SU-DHL-6 (cell line): Measurements from ENCODE around the gene ABR.

ENCODE experiments used
- H2AFZ ChIP-seq: fragments of 200-600 bp; sonication (generic); 2 replicates; pipeline ENCODE4 v1.6.1; 2014; ENCODE audit warnings: low read depth, mild to moderate bottlenecking, moderate library complexity, mixed read lengths, antibody characterized with exemption, low read length; ENCODE audit not compliant: severe bottlenecking
- H3F3A ChIP-seq: fragments of 200-600 bp; shearing (Covaris generic); 2 replicates; pipeline ENCODE4 v1.6.0; 2016; ENCODE audit warnings: antibody characterized with exemption, mild to moderate bottlenecking; ENCODE audit not compliant: insufficient read depth
- H3K27ac ChIP-seq: fragments of 200-600 bp; sonication (generic); 2 replicates; pipeline ENCODE4 v1.5.1; 2016; ENCODE audit warnings: low read depth, mild to moderate bottlenecking, low read length, moderate library complexity, mixed read lengths
- H3K27me3 ChIP-seq: fragments of 200-600 bp; sonication (generic), shearing (Covaris generic); 2 replicates; pipeline ENCODE4 v1.6.0; 2014; ENCODE audit warnings: mild to moderate bottlenecking, low read length
- H3K36me3 ChIP-seq: fragments of 200-600 bp; sonication (generic); 2 replicates; pipeline ENCODE4 v1.6.1; 2014; ENCODE audit warnings: mild to moderate bottlenecking, low read length, mixed read lengths
- H3K4me2 ChIP-seq: fragments of 300-600, 200-600 bp; shearing (Covaris generic), sonication (generic); 2 replicates; pipeline ENCODE4 v1.6.0; 2014; ENCODE audit warnings: low read length, low read depth, mild to moderate bottlenecking; ENCODE audit not compliant: poor library complexity, severe bottlenecking
- H3K4me3 ChIP-seq: fragments of 200-600 bp; sonication (generic); 2 replicates; pipeline ENCODE4 v1.5.1; 2014; ENCODE audit warnings: antibody characterized with exemption, low read length, mild to moderate bottlenecking, mixed read lengths; ENCODE audit not compliant: insufficient read depth, poor library complexity, severe bottlenecking
- H3K79me2 ChIP-seq: fragments of 200-600 bp; sonication (generic); 2 replicates; pipeline ENCODE4 v1.6.1; 2014; ENCODE audit warnings: mild to moderate bottlenecking, low read length, moderate library complexity; ENCODE audit not compliant: insufficient read depth
- H3K9ac ChIP-seq: fragments of 200-600 bp; sonication (generic); 2 replicates; pipeline ENCODE4 v1.7.0; 2014; ENCODE audit warnings: mild to moderate bottlenecking, low read length
- H3K9me2 ChIP-seq: fragments of 200-600 bp; sonication (generic); replicated peaks from 2 replicates; pipeline ENCODE4 v1.6.1; 2014; ENCODE audit warnings: low read length; ENCODE audit not compliant: insufficient read depth
- H3K9me3 ChIP-seq: fragments of 200-600 bp; sonication (generic); 2 replicates; pipeline ENCODE4 v1.6.1; 2014; ENCODE audit warnings: low read length, mixed read lengths; ENCODE audit not compliant: insufficient read depth
- H4K20me1 ChIP-seq: fragments of 200-600 bp; sonication (generic); 2 replicates; pipeline ENCODE4 v1.6.1; 2014; ENCODE audit warnings: low read depth, mild to moderate bottlenecking, antibody characterized with exemption, low read length, moderate library complexity, mixed read lengths
- CTCF ChIP-seq: fragments of 200-600 bp; sonication (generic); IDR thresholded peaks from one replicate; pipeline ENCODE4 v1.5.1; 2017; ENCODE audit warnings: antibody characterized with exemption, mild to moderate bottlenecking, low read length, moderate library complexity; ENCODE audit not compliant: insufficient read depth, poor library complexity, severe bottlenecking
- EZH2phosphoT487 ChIP-seq: fragments of 200-600 bp; sonication (generic), shearing (Covaris generic); conservative IDR thresholded peaks from 2 replicates; pipeline ENCODE4 v1.6.1; 2018; ENCODE audit warnings: mild to moderate bottlenecking, antibody characterized with exemption, low read length, moderate library complexity, mixed read lengths

ABR gene

GRCh38 chr17:1078831-1079561 lies 100.8 kb downstream of the ABR start:
- H4K20me1 ChIP-seq = no peaks in the 10 kb centered on the region
- H3F3A ChIP-seq = no peaks in the 10 kb centered on the region
- H3K9me3 ChIP-seq = no peaks in the 10 kb centered on the region
- no peaks in the 10 kb centered on the region for H3K79me2 ChIP-seq
- no peak overlapping the region for H3K4me3 ChIP-seq
- no peak for TF ChIP-seq EZH2phosphoT487
- TF ChIP-seq CTCF = no peak
- no peaks in the 10 kb centered on the region for H3K36me3 ChIP-seq
- H3K9me2 ChIP-seq = no peaks in the 10 kb centered on the region
- no peak overlapping the region for H3K27ac ChIP-seq
- no peak overlapping the region for H3K4me2 ChIP-seq
- no peak overlapping the region for H3K9ac ChIP-seq
- H2AFZ ChIP-seq = no peak overlapping the region
- no peaks in the 10 kb centered on the region for H3K27me3 ChIP-seq

DNA sequence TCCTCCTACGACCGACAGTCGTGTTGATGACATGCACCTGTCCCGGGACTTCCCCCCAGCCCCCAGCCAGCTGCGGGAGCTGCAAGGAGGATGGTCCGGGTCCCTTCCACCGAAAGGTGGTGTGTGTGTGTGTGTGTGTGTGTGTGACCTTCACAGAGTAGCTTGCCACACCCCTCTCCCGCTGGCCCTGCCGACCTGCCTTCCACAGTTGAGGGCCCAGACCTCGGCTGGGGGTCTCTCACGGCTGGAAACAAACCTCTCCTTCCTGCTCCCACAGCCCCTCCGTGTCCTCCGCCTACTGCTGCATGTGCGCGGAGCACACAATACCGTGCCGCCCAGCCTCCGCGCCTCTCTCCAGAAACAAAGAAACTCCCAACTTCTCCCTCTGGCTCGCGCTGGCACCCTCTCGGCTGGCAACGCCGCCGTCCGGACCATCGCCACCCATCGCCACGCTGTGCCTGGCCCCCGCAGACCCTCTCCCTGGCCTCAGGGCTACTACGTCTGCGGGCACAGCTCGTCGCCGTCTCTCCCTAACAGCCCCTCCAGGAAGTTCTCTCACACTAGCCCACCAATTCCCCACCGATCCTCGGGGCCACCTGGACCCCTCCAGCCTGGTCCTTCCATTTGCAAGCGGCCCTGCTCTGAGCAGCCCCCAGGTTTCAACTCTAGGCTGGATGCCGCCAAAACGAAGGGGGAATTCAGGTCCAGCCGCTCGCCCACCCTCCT lies 101.6 kb downstream of the ABR start:
- no peaks in the 10 kb centered on the region for H3K79me2 ChIP-seq
- no peak overlapping the region for H3K27ac ChIP-seq
- no peak overlapping the region for H3K9ac ChIP-seq
- no peaks in the 10 kb centered on the region for H3K27me3 ChIP-seq
- H3K4me2 ChIP-seq = no peak overlapping the region
- H3K36me3 ChIP-seq = no peaks in the 10 kb centered on the region
- no peaks in the 10 kb centered on the region for H4K20me1 ChIP-seq
- no peaks in the 10 kb centered on the region for H3F3A ChIP-seq
- H2AFZ ChIP-seq = no peak overlapping the region
- TF ChIP-seq CTCF (no peak), EZH2phosphoT487 (no peak)
- H3K9me3 ChIP-seq = no peaks in the 10 kb centered on the region
- H3K9me2 ChIP-seq = no peaks in the 10 kb centered on the region
- H3K4me3 ChIP-seq = no peak overlapping the region

DNA sequence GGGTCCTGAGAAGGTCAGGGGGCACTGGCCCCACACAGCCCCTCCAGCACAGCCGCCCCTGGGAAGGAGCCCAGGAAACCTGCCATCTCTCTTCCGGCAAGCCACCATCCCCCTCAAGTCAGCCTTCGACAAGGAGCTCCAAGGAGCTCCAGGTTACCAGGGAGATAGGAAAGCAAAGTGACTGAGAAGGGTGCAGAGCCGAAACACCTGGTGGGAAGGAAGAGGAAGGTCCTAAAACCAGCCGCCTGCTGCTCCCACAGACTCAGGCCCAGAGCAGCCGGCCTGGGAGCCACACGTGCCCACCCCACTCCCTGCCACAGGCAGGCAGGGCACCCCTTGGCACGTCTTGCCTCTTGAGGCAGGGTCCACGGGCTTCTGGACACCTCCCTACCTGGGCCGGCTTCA lies 102.2 kb downstream of the ABR start:
- Histone ChIP-seq H3K4me3 (no peak overlapping the region), H3K36me3 (no peaks in the 10 kb centered on the region), H3K79me2 (no peaks in the 10 kb centered on the region), H3F3A (no peaks in the 10 kb centered on the region), H2AFZ (no peak overlapping the region), H3K27me3 (no peaks in the 10 kb centered on the region), H4K20me1 (no peaks in the 10 kb centered on the region), H3K27ac (no peak overlapping the region), H3K9me2 (no peaks in the 10 kb centered on the region), H3K9ac (no peak overlapping the region), H3K4me2 (no peak overlapping the region), H3K9me3 (no peaks in the 10 kb centered on the region)
- TF ChIP-seq CTCF (no peak), EZH2phosphoT487 (no peak)
